GM19468 (cell line): ENCODE data around the gene WRAP53.

Source experiments
- ATAC-seq: cut with Tn5 transposase; IDR thresholded peaks from one replicate; pipeline ENCODE4 v1.9.1; 2021; ENCODE audit warnings: mild to moderate bottlenecking, moderate library complexity, moderate number of reproducible peaks; ENCODE audit not compliant: unreplicated experiment; ENCODE audit errors: extremely low read depth

The WRAP53 gene

GRCh38 chr17:7737601-7738000, 49.3 kb downstream of the WRAP53 start:
- ATAC-seq = no peak

- no peak for ATAC-seq
Measured at GRCh38 chr17:7739746-7740145, 51.5 kb downstream of the WRAP53 start.

GRCh38 chr17:7740481-7741001, 52.3 kb downstream of the WRAP53 start:
- ATAC-seq = no peak

- no peak for ATAC-seq
Measured at GRCh38 chr17:7742729-7743128, 54.5 kb downstream of the WRAP53 start.

- ATAC-seq = no peak
Measured at GRCh38 chr17:7744416-7744815, 56.1 kb downstream of the WRAP53 start.

- ATAC-seq = no peak
Measured at GRCh38 chr17:7745748-7746470, 57.6 kb downstream of the WRAP53 start.

- ATAC-seq = no peak
Measured at GRCh38 chr17:7747635-7748071, 59.4 kb downstream of the WRAP53 start.

- no peak for ATAC-seq
Measured at GRCh38 chr17:7748076-7748775, 59.9 kb downstream of the WRAP53 start.

- no peak for ATAC-seq
Measured at GRCh38 chr17:7750321-7750821, 62.1 kb downstream of the WRAP53 start.
